ENCODE data around the gene NSA2. TPM values are rescaled to one million over a fixed set of nuclear protein-coding genes. Genes with fewer than 3 reads are reported as not detected.
"Not testable (repeated sequence)": the region's sequence is repeated elsewhere in the genome, so short reads cannot be mapped to it uniquely, and the experiment has no call there.

The NSA2 gene
- polyA plus RNA-seq, 2 of the 4 experiments (the other 2 are of a cell fraction): 192 to 228 TPM

GRCh38 chr5:74736759-74737158 is 30.3 kb upstream of the NSA2 start:
- ChIA-PET CTCF (interaction anchor here (0.7 kb wide), 1 partner anchor 11 kb away, joined by 3 read pairs; no protein-coding TSS in a partner anchor), POLR2A (no interaction called here)
- Histone ChIP-seq H3K4me3 (no peak overlapping the region), H3K4me2 (no peak overlapping the region), H3K9me3 (no peaks in the 10 kb centered on the region), H3K27ac (no peak overlapping the region), H3K4me1 (no peaks in the 10 kb centered on the region)
- TF ChIP-seq FOSL2 (IDR thresholded peaks at IDR 0.05): no peak
- no peak for TF ChIP-seq FOSL2 (CRISPR knock-in tag; IDR thresholded peaks at IDR 0.05)
- no peak for TF ChIP-seq KDM1A (IDR thresholded peaks at IDR 0.05; ENCODE audit: low read depth)
- no peak for TF ChIP-seq CTCF (IDR thresholded peaks at IDR 0.05)
- ATAC-seq (no peak), FAIRE-seq (no peak), DNase-seq (ENCODE audit: low read depth in 1 of 2, low spot score in 1 of 2) (no peak)
- WGBS (ENCODE audit: missing lambda C conversion rate): 91% methylated on average over 6 of the region's 6 CpGs

- ChIA-PET CTCF (interaction anchor here (0.8 to 2.8 kb wide), 4 partner anchors 12 to 181 kb away, joined by 3 to 7 read pairs (median 4); partner anchors contain the start of genes GFM2 and NSA2), POLR2A (no interaction called here)
- no peak overlapping the region for H3K4me2 ChIP-seq
- no peak overlapping the region for H3K4me3 ChIP-seq
- peak; percentile 7 for FAIRE-seq
- ATAC-seq: no peak
- DNase-seq (ENCODE audit: low read depth in 1 of 2, low spot score in 1 of 2): no peak
- WGBS (ENCODE audit: missing lambda C conversion rate): 93% methylated on average over 4 of the region's 4 CpGs
- TF ChIP-seq MAX (IDR thresholded peaks at IDR 0.05) (no peak), FOXS1 (CRISPR knock-in tag; IDR thresholded peaks at IDR 0.05) (no peak), CHD2 (IDR thresholded peaks at IDR 0.05; ENCODE audit: low read length, partially characterized antibody) (no peak), HEYL (CRISPR knock-in tag; IDR thresholded peaks at IDR 0.05) (no peak), KDM1A (IDR thresholded peaks at IDR 0.05; ENCODE audit: low read depth) (no peak), ELK1 (IDR thresholded peaks at IDR 0.05; ENCODE audit: low read depth, low read length) (no peak), CHD4 (IDR thresholded peaks at IDR 0.05; ENCODE audit: borderline replicate concordance) (no peak), HOXB5 (CRISPR knock-in tag; IDR thresholded peaks at IDR 0.05) (no peak), EHF (CRISPR knock-in tag; IDR thresholded peaks at IDR 0.05) (no peak), NR3C1 (IDR thresholded peaks at IDR 0.05) (no peak), CTCF (IDR thresholded peaks at IDR 0.05) (no peak), MAZ (IDR thresholded peaks at IDR 0.05; ENCODE audit: borderline replicate concordance, low read depth, low read length) (no peak), JUN (IDR thresholded peaks at IDR 0.05) (no peak), JUNB (IDR thresholded peaks at IDR 0.05) (no peak), CEBPB (IDR thresholded peaks at IDR 0.05) (no peak)
- H3K4me1 ChIP-seq: no peaks in the 10 kb centered on the region
- no peaks in the 10 kb centered on the region for H3K9me3 ChIP-seq
- H3K27ac ChIP-seq: no peak overlapping the region
Measured at GRCh38 chr5:74738406-74738805, 28.6 kb upstream of the NSA2 start.

GRCh38 chr5:74748742-74749141 is 18.3 kb upstream of the NSA2 start:
- H3K4me1 ChIP-seq; H3K27ac ChIP-seq; H3K4me3 ChIP-seq; POLR2A ChIA-PET; CTCF ChIA-PET; H3K9me3 ChIP-seq; ATAC-seq; H3K4me2 ChIP-seq; FAIRE-seq; DNase-seq (ENCODE audit: low read depth in 1 of 2, low spot score in 1 of 2): not testable (repeated sequence)
- WGBS (ENCODE audit: missing lambda C conversion rate): 97% methylated on average over 4 of the region's 4 CpGs
